Epithelial cell of esophagus (primary cell): ENCODE measurements around the gene LGALS9.
"Not testable (repeated sequence)": the region's sequence is repeated elsewhere in the genome, so short reads cannot be mapped to it uniquely, and the experiment has no call there.

Experiments
- DNase-seq: peaks from one replicate; pipeline ENCODE4 v3.0.0; 2010; ENCODE audit warnings: low read depth
- H3K4me3 ChIP-seq: 2 replicates; pipeline ENCODE4 v1.5.1; 2011; ENCODE audit warnings: mild to moderate bottlenecking, low read length, control low read depth
- TF ChIP-seq, protein P1 (sequence below): IDR thresholded peaks from 2 replicates; pipeline ENCODE4 v1.5.1; 2011; ENCODE audit warnings: low read depth, mild to moderate bottlenecking, low read length, control low read depth, inconsistent platforms; ENCODE audit not compliant: insufficient read depth; ENCODE audit errors: missing control alignments

The LGALS9 gene

DNA sequence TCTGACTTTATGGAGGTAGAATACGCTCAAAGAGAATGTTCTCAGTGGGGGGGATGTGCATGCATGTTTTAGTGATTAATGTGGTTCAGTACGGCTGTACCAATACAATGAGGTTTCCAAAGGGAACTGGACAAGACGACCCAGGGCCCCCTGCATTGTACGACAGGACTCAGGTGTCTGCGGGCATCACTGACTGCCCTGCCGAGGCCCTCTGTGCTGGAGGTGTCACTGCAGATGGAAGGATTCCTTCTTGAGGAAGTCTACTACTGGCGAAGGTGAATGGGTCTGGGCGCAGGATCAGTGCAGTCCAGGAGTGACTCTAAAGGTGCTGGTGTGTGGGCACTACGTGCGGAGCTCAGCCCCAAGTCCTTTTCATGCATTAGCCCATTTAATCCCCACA is 3.5 kb upstream of the LGALS9 start:
- H3K4me3 ChIP-seq, result no peak overlapping the region
- TF ChIP-seq, protein P1, sequence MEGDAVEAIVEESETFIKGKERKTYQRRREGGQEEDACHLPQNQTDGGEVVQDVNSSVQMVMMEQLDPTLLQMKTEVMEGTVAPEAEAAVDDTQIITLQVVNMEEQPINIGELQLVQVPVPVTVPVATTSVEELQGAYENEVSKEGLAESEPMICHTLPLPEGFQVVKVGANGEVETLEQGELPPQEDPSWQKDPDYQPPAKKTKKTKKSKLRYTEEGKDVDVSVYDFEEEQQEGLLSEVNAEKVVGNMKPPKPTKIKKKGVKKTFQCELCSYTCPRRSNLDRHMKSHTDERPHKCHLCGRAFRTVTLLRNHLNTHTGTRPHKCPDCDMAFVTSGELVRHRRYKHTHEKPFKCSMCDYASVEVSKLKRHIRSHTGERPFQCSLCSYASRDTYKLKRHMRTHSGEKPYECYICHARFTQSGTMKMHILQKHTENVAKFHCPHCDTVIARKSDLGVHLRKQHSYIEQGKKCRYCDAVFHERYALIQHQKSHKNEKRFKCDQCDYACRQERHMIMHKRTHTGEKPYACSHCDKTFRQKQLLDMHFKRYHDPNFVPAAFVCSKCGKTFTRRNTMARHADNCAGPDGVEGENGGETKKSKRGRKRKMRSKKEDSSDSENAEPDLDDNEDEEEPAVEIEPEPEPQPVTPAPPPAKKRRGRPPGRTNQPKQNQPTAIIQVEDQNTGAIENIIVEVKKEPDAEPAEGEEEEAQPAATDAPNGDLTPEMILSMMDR, result no peak
- DNase-seq, result no peak

DNA sequence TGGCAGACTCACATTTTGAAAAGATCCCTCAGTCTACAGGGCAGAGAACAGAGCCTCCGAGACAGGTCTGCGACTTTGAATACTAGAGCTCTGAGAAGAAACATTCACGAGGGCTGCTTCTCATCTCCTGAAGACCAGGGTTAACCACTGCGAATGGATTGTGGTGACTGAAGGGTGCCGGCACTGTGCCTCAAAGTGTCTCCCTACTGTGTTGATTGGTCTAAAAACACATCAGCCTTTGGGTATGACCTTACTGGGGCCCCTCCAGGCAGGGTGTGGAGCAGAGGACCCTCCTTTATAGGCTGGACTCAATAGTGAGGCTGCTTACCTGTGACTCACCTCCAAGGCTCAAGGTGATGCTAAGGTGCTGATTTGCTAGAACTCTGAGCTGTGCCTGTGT is 2.6 kb upstream of the LGALS9 start:
- no peak overlapping the region for H3K4me3 ChIP-seq
- no peak for DNase-seq
- TF ChIP-seq, protein P1, result no peak

DNA sequence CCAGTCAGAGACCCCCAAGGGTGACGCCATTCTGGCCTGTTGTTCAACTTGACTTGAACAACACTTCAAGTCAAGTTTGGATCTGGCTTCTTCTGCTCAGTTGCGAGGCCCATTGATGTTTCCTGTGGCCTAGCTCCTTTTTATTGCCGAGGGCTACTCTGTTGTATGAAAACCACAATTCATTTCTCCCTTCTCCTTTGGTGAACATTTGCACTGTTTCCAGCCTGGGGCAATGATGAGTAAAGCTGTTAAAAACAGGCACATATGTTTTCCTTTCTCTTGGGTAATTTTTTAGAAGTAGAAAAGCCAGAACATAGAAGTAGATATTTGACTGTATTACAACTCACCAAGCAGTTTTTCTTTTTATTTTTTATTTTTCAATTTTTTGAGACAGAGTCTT is 1.7 kb upstream of the LGALS9 start:
- DNase-seq, result peak; percentile 72
- not testable (repeated sequence) for H3K4me3 ChIP-seq

DNA sequence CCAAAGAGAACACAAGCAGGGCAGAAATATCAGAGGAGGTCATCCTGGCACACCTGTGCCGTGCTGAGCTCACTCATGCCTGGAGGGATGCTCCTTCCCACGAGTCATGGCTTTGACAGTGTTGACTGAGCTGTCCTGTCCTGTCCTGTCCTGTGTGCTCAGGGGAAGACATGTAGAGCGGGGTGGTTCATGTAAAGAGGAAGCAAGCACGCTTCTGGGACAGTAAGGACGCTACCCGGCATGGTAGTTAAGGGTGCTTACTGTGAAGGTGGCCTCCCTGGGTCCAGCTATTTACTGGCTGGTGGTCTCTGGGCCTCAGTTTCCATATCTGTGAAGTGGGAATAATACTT is 398 bp downstream of the LGALS9 start:
- DNase-seq, result peak; percentile 89
- TF ChIP-seq, protein P1, result no peak
- no peak overlapping the region for H3K4me3 ChIP-seq

DNA sequence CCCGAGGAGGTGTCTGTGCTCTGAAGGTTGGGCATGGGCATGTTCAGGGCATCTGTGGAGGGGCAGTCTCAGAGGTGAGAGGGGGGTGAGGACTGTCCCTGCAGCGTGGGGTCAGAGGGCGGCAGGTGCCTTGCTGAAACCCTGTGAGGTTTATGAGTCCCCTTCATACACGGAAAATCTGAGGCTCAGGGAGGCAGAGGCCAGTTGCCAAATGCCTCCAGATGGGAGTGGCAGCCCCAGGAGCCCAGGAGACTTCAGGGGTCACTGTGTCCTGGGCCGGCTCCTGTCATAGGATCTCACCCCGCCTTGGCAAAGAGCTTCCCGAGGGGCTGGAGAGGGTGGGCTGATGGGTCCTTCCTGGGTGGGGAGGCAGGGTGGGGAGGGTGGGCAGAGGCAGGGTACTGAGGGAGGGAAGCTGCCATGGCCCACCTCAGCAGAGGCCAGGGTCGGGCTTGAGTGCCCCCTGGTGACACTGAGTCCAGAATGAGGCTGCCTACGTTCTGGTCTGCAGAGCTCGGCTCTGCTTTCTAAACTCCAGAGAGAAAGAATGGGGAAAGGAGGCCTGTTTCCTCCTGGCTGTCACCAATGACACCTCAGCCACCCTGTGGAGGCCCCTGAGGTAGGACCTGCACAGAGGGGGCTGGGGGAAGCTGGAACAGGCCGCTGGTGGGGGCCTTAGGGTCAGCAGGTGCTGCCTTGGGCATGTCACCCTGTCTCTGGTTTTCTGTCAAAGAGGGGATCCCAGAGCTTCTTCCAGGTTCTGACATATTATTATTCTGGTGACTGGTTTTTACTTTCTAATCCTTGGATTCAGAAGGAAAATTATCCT is 1.1 kb downstream of the LGALS9 start:
- DNase-seq, result no peak
- H3K4me3 ChIP-seq, result no peak overlapping the region
- TF ChIP-seq, protein P1, result no peak

DNA sequence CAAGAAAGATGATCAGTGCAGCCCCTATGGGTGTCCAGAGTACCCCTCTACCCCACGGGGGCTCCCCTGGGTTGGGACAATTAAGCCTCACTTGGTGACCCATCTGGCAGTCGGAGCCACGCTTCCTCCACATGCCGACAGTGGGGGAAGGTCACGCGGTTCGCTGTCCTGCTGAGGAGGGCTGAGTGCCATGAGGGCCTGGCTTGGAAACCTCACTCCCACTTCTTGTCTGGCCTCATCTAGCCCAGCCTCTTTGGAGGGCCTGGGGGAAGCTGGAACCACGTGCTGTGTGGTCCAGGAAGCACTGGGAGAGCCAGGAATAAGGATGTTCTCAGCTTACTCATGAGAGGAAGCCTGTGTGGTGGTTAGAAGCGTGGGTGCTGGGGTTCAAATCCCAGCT is 1.8 kb downstream of the LGALS9 start:
- not testable (repeated sequence) for DNase-seq, H3K4me3 ChIP-seq

DNA sequence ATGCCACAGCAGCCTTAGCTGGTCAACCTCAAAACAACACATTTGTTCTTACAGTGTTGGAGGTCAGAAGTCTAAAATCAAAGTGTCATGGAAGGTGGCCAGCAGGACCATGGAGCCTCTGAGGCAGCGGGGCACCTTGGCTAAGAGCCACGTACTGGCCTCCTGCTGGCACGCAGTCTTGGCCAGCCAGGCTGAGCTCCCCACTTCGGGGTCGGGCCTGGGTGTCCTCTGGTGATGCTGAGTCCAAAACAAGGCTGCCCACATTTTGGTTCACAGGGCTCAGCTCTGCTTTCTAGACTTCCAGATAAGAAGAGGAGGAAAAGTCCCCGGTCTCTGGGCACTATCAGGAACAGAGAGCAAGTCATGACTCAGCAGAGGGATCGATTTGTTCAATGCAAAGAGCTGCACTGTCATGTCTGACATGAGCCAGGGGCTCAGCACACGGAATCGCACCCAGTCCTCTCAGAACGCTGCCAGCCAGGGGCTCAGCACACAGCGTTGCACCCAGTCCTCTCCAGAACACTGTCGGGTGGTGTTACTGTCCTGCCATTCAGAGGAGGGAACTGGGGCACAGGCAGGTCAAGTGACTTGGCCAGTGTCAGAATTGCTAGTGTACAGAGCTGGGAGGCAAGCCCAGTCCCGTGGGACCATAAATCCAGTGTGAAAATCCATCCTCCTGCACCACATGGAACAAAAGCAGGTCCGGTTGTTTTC is 2.5 kb downstream of the LGALS9 start:
- TF ChIP-seq, protein P1, result no peak

DNA sequence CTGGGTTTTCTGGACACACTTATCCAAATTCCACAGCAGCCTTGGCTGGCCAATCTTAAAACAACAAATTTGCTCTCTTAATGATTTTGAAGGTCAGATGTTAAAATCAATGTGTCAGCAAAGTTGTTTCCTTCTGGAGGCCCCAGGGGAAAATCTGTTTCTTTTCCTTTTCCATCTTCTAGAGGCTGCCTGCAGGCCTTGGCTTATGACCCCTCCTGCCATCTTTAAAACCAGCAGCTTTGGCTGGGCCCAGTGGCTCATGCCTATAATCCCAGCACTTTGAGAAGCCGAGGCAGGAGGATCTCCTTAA is 3.0 kb downstream of the LGALS9 start:
- H3K4me3 ChIP-seq, result no peak overlapping the region
- TF ChIP-seq, protein P1, result no peak
- no peak for DNase-seq

More for the DNA sequence above, 2.5 kb downstream of the LGALS9 start:
- no peak for DNase-seq
- H3K4me3 ChIP-seq, result no peak overlapping the region
